NCI-H1105 (cell line): ENCODE measurements around the gene ZBED4.
"Not testable (repeated sequence)": the region's sequence is repeated elsewhere in the genome, so short reads cannot be mapped to it uniquely, and the experiment has no call there.

ENCODE experiments used
- DNase-seq: peaks from one replicate; lab custom pipeline; 2025; lab: John Stamatoyannopoulos, UW

The ZBED4 gene

DNA sequence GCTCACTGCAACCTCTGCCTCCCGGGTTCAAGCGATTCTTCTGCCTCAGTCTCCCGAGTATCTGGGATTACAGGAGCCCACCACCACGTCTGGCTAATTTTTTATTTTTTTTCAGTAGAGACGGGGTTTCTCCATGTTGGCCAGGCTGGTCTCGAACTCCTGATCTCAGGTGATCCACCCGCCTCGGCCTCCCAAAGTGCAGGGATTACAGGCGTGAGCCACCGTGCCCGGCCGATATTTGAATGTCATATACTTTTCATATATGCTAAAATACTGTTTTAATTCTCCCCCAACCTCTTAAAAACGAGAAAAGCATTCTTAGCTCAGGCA lies 1.1 kb upstream of the ZBED4 start:
- DNase-seq, result not testable (repeated sequence)

GRCh38 chr22:49853981-49854831 lies 562 bp downstream of the ZBED4 start:
- no peak for DNase-seq

GRCh38 chr22:49855251-49855911 lies 1.7 kb downstream of the ZBED4 start:
- no peak for DNase-seq

DNA sequence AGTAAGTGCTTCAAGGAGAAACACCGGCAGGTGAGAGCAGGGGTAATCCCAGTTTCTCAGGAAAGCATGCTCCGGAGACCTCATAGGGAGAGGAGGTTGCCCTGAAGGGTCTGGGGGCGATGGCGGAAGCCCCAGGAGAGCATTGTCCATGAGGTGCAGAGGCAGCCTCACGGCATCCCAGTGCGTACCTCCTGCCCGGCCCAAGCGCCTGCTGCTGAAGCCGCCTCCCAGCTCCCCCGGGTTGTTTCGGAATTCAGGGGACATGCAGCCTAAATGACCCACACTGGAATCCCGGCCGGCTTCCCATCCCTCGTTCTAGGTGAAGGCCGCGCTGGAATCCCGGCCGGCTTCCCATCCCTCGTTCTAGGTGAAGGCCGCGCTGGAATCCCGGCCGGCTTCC lies 2.7 kb downstream of the ZBED4 start:
- no peak for DNase-seq

DNA sequence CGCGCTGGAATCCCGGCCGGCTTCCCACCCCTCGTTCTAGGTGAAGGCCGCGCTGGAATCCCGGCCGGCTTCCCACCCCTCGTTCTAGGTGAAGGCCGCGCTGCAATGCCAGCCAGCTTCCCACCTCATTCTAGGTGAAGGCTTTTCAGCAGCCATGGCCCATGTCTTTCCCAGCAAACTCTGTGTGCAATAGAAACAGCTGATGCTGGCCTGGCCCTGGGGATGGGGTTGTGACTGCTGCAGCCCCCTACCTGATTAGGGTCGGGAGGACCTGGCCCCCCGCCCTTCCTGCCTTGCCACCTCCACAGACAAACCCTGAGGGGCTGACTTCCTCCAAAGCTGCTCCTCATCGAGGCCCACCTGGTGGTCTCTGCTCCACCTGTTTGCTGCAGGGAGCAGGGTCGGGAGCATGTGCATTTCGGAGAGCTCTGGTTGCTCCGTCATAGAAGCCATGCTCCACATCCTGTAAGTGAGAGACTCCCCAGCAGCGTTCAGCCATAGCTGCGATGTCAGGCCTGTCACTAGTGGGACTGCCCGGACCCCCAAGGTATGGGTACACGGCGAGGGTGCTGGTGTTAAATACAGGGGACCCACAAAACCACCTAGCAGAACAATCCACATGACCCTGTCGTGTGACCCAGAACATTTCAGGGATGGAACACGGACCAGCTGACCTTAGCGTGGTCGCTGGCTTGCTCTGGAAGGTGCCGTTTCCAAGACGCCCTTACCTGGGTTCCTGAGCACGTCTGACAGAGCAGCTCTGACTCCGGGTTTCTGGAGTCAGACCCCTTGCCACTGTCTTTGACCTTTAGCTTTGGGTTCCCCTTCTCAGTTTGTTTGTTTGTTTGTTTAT lies 3.3 kb downstream of the ZBED4 start:
- DNase-seq, result no peak

DNA sequence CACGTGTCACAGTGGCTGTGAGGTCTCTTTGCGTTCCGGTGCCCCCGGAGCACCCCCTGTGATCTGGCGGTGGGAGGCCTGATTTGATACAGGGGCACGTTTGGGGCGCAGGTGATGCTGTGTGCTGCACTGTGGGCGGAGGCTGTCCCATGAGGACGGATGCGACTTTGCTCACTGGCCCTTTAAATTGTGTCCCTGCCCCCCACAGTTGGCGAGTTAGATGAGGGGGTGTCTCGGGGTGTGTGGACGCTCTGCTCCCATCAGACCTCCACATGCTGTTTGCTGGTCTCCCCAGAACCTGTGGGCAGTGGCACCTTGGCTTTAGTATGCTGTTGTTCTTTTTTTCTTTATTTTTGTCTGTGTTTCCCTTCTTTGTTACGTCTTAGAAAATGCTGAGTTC lies 5.2 kb downstream of the ZBED4 start:
- no peak for DNase-seq

DNA sequence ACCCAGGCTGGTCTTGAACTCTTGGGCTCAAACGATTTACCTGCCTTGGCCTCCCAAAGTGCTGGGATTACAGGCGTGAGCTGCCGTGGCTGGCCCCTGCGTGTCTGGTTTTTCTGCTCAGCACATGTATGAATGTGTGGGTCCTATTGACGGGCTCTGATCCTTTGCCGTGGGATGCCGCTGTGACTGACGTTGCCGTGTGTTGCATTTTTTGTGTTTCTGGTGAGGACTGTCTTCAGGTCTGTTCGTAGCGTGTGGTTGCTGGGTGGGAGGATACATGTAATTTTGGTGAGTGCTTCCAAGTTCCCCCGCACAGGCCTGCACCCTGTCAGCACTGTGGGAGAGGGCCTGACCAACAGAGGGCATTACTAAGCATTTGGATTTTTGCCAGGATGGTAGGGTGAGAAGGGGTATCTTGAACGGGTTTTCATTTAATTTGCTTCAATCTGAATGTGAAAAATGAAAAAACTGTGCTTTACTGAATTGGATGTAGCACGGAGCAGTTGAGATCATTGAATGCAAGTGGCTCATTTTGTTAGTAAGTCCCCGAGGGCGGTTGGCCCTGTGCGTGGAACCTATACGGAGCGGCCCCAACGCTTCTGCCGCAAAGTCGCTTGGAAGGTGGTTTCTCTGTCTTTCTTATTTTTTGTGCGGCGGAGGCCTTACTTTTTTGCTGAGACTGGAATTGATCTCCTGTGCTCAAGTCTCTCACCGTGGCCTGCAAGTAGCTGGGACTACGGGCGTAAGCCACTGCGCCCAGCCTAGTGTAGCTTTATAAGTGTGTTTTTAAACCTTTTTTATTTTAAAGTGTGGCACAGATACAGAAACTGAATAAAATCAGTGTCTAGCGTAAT lies 8.2 kb downstream of the ZBED4 start:
- DNase-seq, result no peak

DNA sequence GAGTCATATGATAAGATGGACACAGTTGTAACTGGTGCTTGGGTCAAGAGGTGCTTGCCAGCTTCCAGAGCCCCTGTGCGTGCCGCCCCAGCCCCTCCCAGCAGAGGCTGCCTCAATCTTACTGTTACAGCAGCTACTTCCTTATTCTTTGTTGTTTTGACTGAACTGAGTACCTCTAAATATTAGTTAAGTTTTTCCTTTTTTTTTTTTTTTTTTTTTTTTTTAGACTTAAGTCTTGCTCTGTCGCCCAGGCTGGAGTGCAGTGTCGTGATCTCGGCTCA lies 8.8 kb downstream of the ZBED4 start:
- no peak for DNase-seq

DNA sequence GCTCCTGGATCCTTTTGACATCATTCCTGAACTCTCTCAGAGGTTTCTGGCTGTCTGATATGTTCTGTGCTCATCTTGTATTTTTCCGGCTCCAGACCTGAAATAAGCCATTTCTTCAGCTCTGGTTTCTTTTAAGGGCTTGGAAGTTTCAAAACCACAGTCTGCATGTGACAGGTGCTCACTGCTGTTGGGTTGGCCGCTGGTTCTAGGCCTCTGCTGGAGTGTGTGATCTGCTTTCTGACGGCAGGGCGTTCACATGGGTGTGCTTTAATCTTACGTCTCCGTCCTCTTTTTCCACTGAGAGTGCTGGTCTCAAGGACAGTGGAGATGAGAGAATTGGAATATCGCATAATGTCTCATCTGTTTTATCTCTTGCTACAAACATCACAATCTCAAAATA lies 10.3 kb downstream of the ZBED4 start:
- DNase-seq, result no peak

GRCh38 chr22:49865156-49865555 lies 11.5 kb downstream of the ZBED4 start:
- DNase-seq, result no peak

DNA sequence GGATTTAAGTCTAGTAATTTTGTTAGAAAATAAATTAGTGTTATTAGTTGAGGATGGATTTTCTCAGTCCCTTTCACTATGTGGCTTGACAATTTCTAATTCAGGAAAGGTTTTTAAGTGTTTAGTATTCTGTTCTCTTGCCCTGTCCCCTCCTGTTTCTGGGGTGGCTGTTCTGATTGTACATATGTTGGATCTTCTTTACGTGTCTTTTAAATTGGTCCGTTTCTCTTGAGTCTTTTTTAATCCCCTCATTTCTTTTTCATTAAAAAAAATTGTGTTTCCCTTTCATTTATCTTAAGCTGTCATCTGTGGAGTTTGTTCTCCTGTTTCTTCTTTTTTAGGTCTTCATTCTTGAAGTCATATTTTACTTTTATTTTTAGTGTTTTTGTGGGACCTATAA lies 12.5 kb downstream of the ZBED4 start:
- no peak for DNase-seq

DNA sequence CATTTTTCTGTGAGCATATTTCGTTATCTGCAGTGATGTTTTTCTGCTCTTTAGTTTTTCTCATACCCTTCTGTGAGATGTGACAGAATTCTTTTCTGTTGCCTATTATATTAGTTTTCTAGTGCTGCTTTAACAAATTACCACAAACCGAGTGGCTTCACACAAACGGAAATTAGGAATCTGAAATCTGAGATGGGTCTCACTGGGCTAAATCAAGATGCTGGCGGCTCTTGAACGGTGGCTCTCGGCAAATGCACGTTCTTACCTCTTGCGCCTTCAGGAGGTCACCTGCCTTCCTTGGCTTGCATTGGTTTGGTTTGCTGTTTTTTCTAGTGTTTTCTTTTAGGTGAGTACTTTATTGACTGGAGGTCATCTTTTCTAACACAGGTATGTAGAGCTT lies 13.0 kb downstream of the ZBED4 start:
- DNase-seq, result no peak

DNA sequence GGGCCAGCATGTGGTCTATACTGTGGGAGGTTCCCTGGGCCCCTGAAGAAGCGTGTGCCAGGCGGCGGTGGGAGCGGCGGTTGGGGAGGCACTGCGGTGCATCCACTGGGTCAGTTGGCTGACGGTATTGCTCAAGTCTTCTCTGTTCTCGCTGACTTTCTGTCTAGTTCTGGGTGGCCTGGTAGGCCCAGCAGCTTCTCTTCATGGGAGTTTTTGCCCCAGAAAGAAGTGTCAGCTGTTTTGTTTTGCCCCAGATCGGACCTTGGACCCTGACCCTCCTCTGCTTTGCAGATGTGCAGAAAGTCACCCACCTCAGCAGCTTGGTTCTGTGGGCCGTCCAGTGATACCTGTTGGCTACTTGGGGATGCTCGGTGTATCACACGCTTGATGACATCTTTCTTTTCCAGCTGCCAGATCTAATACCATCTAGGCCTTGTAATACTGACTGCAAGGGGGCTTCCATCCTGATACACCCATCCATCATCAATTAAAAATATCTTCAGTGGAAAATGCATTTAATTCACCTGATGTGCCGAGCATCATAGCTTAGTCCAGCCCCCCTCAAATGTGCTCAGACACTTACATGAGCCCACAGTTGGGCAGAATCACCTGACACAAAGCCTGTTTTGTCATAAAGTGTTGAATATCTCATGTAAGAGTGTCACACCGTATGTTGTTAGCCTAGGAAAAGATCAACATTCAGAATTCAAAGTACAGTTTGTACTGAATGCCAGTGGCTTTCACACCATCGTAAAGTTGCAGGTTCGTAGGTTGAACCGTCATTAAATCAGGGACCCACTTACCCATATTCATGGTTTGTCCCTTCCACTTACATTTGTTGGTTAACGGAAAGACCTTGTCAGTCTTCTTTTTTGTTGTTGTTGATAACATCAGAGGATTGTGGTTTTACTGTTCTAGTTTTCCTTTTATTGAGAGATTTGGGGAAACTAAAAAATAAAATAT lies 13.9 kb downstream of the ZBED4 start:
- DNase-seq, result no peak

DNA sequence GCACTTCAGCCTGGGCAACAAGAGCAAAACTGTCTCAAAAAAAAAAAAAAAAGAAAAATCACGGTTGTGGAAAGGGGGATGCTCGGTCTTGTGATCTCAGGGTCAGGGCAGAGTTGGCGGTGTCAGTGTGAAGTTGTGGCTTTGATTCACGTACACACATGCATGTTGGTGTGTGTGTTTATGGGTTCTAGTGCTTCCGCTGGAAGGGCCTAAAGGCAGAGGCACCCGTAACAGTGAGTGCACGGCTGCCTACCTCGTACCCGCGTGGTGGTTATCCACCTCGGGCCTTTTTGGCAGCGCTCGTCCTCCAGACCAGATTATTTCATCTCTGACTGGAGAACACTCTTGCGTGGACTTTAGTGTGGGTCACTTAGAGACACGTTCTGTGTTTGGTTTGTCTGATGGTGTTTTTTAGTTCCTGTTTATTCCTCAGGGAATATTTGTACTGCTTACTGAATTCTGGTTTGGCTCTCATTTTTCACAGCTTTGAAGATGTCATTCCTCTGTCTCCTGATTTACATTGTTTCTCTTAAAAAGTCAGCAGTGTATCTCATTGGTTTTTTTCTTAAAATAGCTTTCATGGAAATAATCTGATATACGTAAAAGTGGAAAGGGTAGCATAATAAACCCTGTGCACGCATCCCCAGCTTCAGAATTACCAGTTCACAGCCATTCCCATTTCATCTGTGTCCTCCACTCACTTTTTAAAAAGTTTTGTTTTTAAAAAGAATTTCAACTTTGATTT lies 15.6 kb downstream of the ZBED4 start:
- no peak for DNase-seq

- no peak for DNase-seq
Observed at GRCh38 chr22:49869845-49870712, 16.4 kb downstream of the ZBED4 start.

GRCh38 chr22:49871482-49871881 lies 17.8 kb downstream of the ZBED4 start:
- DNase-seq, result no peak

DNA sequence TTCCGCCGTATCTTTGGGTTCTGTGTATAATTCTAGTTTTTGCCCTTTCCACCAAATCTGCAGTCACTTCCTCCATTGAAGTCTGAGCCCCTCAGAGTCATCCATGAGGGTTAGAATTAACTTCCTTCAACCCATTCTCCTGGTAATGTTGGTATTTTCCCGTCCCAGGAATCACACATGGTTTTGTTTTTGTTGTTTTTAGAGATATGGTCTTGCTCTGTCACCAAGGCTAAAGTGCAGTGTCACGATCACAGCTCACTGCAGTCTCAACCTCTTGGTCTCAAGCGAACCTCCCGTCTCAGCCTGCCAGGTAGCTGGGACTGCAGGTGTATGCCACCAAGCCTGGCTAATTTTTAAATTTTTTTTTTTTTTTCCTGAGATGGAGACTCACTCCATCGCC lies 18.7 kb downstream of the ZBED4 start:
- no peak for DNase-seq

DNA sequence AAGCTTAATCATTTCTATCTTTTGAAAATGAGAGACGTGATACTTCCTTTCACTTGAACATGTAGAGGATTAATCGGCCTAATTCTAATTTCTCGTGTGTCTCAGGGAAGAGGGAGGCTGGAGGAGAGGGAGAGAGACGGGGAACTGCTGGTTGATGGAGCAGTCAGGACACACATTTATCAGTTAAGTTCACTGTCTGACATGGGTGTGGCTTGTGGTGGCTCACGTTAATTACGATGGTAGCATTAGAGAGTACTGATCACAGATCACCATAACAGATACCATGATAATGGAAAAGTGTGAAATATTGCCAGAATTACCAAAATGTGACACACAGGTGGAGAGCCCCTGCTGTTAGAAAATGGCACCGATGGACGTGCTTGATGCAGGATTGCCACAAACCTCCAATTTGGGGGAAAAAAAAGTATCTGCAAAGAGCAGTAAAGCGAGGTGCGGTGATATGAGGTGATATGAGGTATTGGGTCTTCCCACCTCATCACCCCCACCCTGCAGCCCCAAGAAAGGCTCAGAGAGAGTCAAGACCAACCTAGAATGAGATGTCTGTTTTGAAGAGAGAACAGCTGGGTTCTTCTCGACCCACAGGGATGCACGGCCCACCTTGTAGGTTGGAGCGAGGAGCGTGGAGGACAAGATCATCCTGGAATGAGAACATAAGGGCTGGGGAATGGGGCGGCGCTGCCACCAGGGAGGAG lies 19.7 kb downstream of the ZBED4 start:
- no peak for DNase-seq

DNA sequence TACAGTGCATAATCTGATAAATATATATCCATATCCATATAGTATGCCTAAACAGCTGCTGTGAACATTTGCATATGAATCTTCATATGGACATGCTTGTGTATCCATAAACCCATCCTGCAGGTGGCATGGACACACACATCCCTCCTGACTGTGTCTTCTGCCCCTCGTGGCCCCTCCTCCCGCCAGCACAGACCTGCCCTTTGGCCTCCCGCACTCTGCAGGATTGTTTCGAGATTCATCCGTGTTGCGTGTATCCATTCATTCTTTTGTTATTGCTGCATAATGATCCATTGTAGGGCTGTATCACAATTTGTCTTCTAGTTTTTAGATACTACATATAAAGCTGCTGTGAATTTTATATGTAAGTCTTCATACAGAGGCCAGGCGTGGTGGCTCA lies 24.0 kb downstream of the ZBED4 start:
- DNase-seq, result no peak
